Measurements from ENCODE around the gene C1orf21. TPM values are rescaled to one million over a fixed set of nuclear protein-coding genes. Genes with fewer than 3 reads are reported as not detected.

The C1orf21 gene
- total and polyA plus RNA-seq, 2 donors (not counting 1 experiment from before 2014, with no cell fraction given), result under 0.01 to 0.32 TPM

DNA sequence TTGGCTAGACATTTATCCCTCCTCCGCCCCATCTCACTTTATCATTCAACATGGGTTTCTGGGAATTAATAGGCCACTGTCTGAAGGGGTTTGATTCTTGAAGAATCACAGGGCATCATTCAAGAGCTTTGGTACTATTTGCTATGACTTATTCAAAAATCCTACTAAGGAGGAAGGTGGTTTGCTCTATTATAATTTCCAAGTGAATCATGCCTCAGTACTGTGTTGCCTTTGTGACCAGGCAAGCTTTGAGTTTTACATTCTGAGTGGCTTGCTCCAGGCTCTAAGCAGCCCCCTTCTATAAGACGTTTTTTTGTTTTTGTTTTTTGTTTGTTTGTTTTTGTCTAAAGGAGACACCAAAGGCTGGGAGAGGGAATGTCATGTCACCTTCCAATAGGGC, 2.6 kb downstream of the C1orf21 start:
- peaks cover 0 to 36% (median 24%) of the 10 kb centered on the region in 4 experiments for H3K27me3 ChIP-seq (replicated peaks in 1 of 4; ENCODE audit: control extremely low read depth in 1 of 4, control insufficient read depth in 3 of 4, insufficient read depth in 4 of 4, low read length in 3 of 4)
- peaks cover 20 to 21% of the 10 kb centered on the region in 2 donors for H3K4me1 ChIP-seq (ENCODE audit: control insufficient read depth in 2 of 2, insufficient read depth in 2 of 2, low read length in 2 of 2)
- Mint-ChIP-seq H3K4me1 (peaks cover 24% of the 10 kb centered on the region), H3K9me3 (ENCODE audit: insufficient read depth) (no peaks in the 10 kb centered on the region), H3K27me3 (peaks cover 54% of the 10 kb centered on the region), H3K27ac (no peak overlapping the region), H3K4me3 (no peak overlapping the region)
- no peak for DNase-seq
- POLR2A ChIA-PET, result no interaction called here
- intact Hi-C loops (cut with micrococcal nuclease), result no loop called here
- H3K36me3 ChIP-seq (replicated peaks in 1 of 2; ENCODE audit: control extremely low read depth in 1 of 2, control insufficient read depth in 1 of 2, extremely low read depth in 1 of 2, insufficient read depth in 2 of 2, low read length in 1 of 2), result no peaks in the 10 kb centered on the region
- H2AFZ ChIP-seq (ENCODE audit: insufficient read depth, low read depth, low read length, poor library complexity, severe bottlenecking), result no peak overlapping the region
- H3K9me3 ChIP-seq (ENCODE audit: control extremely low read depth in 1 of 3, control insufficient read depth in 2 of 3, insufficient read depth in 1 of 3, low read length in 2 of 3), result peaks cover 0 to 2% (median 0%) of the 10 kb centered on the region in 3 donors
- no peak overlapping the region for H3K4me3 ChIP-seq (ENCODE audit: control extremely low read depth in 1 of 5, extremely low read depth in 1 of 5, insufficient read depth in 1 of 5, low read depth in 2 of 5, low read length in 4 of 5)
- no peak for ATAC-seq (ENCODE audit: low read depth)
- H4K20me1 ChIP-seq (ENCODE audit: control insufficient read depth, insufficient read depth, low read length, poor library complexity, severe bottlenecking), result no peaks in the 10 kb centered on the region
- no peak overlapping the region for H3K4me2 ChIP-seq (replicated peaks; ENCODE audit: low read depth, low read length, poor library complexity, severe bottlenecking)
- no peak overlapping the region for H3K27ac ChIP-seq (ENCODE audit: low read length in 2 of 2)
- H3K79me2 ChIP-seq (ENCODE audit: control insufficient read depth, insufficient read depth, low read length), result no peaks in the 10 kb centered on the region
- CTCF ChIA-PET, result no interaction called here
- H3K9ac ChIP-seq (ENCODE audit: low read length), result no peak overlapping the region
- TF ChIP-seq EZH2 (IDR thresholded peaks at IDR 0.05; ENCODE audit: borderline replicate concordance, insufficient read depth, low read depth, low read length, poor library complexity, severe bottlenecking) (no peak), CTCF (IDR thresholded peaks at IDR 0.05) (no peak)
- no CpG with 5 or more reads among the region's 2 CpGs for whole genome bisulfite sequencing (ENCODE audit: insufficient coverage)

GRCh38 chr1:184390889-184391288, 4.1 kb downstream of the C1orf21 start:
- H3K27ac ChIP-seq (ENCODE audit: low read length in 2 of 2), result no peak overlapping the region
- H3K9me3 ChIP-seq (ENCODE audit: control extremely low read depth in 1 of 3, control insufficient read depth in 2 of 3, insufficient read depth in 1 of 3, low read length in 2 of 3), result peaks cover 0 to 2% (median 0%) of the 10 kb centered on the region in 3 donors
- no peak overlapping the region for H2AFZ ChIP-seq (ENCODE audit: insufficient read depth, low read depth, low read length, poor library complexity, severe bottlenecking)
- H4K20me1 ChIP-seq (ENCODE audit: control insufficient read depth, insufficient read depth, low read length, poor library complexity, severe bottlenecking), result no peaks in the 10 kb centered on the region
- Mint-ChIP-seq H3K27ac (no peak overlapping the region), H3K4me3 (no peak overlapping the region), H3K4me1 (peaks cover 18% of the 10 kb centered on the region), H3K9me3 (ENCODE audit: insufficient read depth) (no peaks in the 10 kb centered on the region), H3K27me3 (peaks cover 47% of the 10 kb centered on the region)
- H3K79me2 ChIP-seq (ENCODE audit: control insufficient read depth, insufficient read depth, low read length), result no peaks in the 10 kb centered on the region
- H3K4me3 ChIP-seq (ENCODE audit: control extremely low read depth in 1 of 5, extremely low read depth in 1 of 5, insufficient read depth in 1 of 5, low read depth in 2 of 5, low read length in 4 of 5), result no peak overlapping the region
- no peak overlapping the region for H3K4me2 ChIP-seq (replicated peaks; ENCODE audit: low read depth, low read length, poor library complexity, severe bottlenecking)
- peaks cover 17 to 18% of the 10 kb centered on the region in 2 donors for H3K4me1 ChIP-seq (ENCODE audit: control insufficient read depth in 2 of 2, insufficient read depth in 2 of 2, low read length in 2 of 2)
- no peak overlapping the region for H3K9ac ChIP-seq (ENCODE audit: low read length)
- WGBS (ENCODE audit: insufficient coverage), result no CpG with 5 or more reads among the region's 2 CpGs
- no peaks in the 10 kb centered on the region for H3K36me3 ChIP-seq (replicated peaks in 1 of 2; ENCODE audit: control extremely low read depth in 1 of 2, control insufficient read depth in 1 of 2, extremely low read depth in 1 of 2, insufficient read depth in 2 of 2, low read length in 1 of 2)
- DNase-seq (no peak), ATAC-seq (ENCODE audit: low read depth) (no peak)
- ChIA-PET POLR2A (no interaction called here), CTCF (no interaction called here)
- intact Hi-C loops (cut with micrococcal nuclease), result no loop called here
- TF ChIP-seq EZH2 (IDR thresholded peaks at IDR 0.05; ENCODE audit: borderline replicate concordance, insufficient read depth, low read depth, low read length, poor library complexity, severe bottlenecking) (no peak), CTCF (IDR thresholded peaks at IDR 0.05) (no peak)
- peaks cover 0 to 23% (median 15%) of the 10 kb centered on the region in 4 experiments for H3K27me3 ChIP-seq (replicated peaks in 1 of 4; ENCODE audit: control extremely low read depth in 1 of 4, control insufficient read depth in 3 of 4, insufficient read depth in 4 of 4, low read length in 3 of 4)
